NCI-H1092 treated with DMSO at 0.1 percent for 48 hours (cell line): ENCODE results near the gene NDUFA5.
A peak's percentile ranks its signal among the peaks of the same experiment; 100 is the strongest.

Experiments
- DNase-seq: peaks from one replicate; lab custom pipeline; 2025; lab: John Stamatoyannopoulos, UW

Gene NDUFA5

DNA sequence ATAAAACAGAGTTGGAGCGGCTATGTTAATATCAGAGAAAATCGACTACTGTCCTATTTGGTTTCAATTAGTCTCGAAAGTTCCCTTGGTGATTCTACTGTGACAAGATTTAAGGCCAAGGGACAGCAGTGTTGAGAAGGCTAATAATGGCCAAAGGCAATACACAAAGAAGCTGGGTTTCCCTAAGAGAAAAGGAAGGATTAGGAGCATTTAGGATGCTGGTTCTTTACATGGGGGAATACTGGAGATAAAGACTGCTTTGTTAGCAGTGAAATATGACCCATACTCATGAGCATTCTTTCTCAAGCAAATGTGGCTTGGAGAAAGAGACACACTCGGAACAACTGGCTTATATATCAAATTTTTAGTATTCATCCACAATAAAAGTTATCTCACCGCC, 55.4 kb downstream of the NDUFA5 start:
- no peak for DNase-seq

DNA sequence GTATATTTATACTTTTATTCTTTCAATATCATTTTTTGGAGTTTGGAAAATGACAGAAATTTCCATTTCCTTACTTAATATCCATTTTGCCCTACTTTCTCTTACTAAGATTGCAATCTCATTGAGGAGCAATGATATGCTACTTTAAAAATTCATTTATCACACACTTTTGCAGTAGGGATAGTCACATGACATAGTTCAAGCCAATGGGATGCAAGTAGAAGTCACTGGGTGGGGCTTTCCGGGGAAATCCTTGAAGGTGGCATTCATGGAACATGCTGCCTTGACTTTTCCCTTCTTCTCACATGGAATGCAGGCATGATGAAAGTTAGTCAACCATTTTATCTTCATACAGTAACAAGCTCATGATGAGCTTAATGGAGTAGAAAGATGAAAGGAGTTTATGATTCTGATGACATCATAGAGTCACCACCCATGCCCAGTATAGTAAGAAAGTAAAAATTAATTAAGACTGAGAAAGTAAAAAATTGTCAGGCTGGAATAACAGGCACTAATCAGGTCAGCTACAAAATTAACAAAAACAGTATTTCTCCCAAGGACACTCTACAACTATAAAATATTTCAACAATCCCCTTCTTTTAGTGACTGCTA, 56.6 kb downstream of the NDUFA5 start:
- DNase-seq = no peak

DNA sequence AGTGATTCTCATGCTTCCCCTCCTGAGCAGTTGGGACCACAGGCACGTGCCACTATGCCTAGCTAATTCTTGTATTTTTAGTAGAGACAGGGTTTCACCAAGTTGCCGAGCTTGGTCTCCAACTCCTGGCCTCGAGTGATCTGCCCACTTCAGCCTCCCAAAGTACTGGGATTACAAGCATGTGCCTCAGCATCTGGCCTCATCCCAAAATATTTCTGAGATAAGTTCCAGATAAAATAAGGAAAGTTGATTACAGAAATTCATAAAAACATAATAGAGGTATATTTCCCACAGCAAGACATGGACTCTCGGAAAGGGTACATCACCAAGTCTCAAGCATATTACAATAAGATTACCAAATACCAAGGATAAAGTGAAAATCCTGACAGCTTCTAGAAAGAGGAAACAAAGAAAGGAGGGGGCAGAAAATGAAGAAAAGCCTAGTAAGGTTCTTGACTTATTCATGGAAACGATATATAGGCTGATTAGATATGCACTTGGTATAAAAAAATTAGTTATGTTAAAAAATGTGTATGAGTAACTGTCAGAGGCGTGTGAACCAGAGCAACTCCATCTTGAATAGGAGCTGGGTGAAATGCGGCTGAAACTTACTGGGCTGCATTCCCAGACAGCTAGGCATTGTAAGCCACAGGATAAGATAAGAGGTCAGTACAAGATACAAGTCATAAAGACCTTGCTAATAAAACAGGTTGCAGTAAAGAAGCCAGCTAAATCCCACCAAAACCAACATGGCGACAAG, 58.2 kb downstream of the NDUFA5 start:
- no peak for DNase-seq

DNA sequence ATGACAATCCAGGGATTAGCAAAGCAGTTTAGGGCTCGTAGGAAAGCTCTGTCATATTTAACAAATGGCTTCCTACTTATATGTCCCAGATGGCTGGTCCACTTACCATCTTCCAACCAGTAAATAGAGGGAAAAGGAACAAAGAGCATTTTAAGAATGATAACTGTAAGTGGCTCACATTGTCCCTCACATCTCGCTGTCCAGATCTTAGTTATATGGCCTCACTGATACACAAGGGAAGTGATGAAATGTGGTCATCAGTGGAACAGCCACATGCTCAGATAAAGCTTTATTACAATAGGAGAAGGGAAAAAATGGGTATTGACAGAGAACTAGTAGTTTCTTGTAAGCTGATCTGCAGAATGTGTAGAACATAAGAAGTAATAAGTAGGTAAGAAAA, 59.0 kb downstream of the NDUFA5 start:
- no peak for DNase-seq

DNA sequence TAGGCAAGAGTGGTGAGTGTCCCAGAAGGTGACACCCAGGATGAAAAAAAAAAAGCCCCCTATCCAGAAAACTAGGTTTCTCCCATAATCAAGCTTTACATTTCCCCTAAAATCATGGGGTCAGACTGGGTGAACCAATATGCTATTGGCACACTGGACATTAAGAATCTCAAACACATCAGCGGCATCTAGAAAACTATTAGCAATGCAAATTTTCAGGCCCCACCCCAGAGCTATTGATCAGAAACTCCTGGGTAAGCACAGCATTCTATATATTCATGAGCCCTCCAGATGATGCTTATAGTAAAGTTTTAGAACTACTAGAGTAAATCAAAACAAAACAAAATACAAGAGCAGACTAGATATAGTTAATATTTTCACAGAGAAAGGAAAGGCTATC, 59.6 kb downstream of the NDUFA5 start:
- no peak for DNase-seq

DNA sequence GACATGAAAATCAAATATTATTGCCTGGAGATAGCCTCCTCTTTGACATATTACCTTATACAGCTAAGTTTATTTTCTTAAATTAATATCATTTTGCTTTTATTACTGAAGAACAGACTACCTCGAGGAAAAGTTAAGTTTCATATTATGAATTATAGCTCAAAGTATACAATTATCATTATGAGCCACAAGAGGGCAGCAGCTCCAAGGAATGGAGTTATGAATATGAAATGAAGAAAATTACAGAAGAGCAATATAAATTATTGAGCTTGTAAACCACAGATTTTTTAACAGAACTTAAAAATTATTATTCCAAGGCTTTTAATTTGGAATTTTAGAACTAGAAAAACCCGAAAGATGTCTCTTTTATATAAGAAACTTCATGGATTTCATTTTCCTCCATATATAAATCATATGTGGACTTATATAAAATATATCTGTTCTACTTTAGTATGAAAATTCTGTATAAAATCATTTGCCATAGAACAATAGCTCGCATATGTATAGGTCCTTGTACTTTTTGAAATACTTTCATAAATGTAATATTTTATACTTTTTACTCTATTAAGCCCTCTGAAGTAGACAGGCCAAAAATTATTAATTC, 63.3 kb downstream of the NDUFA5 start:
- peak; percentile 59 for DNase-seq

DNA sequence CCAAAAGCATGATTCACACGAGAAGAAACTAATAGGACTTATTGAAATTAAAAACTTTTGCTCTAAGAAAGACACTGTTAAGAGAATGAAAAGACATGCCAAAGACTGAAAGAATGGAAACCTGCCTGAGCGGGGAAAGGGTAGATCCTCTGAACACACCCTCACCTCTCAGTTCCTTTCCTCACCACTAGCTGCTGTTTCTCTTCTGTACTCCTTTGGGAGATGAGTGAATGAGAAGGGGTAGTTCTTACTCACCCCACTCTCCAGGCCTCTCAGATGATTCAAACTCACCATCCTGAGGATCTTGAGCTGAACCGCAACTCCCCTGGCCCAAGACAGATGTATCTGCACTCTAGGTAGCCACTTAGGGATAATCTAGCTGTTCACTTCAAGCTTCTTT, 65.1 kb downstream of the NDUFA5 start:
- no peak for DNase-seq
